GM12873 (cell line): ENCODE measurements around the gene HAUS1.
A peak's percentile ranks its signal among the peaks of the same experiment; 100 is the strongest.

Experiments
- TF ChIP-seq, protein P1 (sequence below): IDR thresholded peaks from 2 replicates; pipeline ENCODE4 v1.5.1; 2012; ENCODE audit warnings: low read depth, mild to moderate bottlenecking, moderate library complexity, low read length, control low read depth; ENCODE audit not compliant: insufficient read depth; ENCODE audit errors: missing control alignments

Gene HAUS1

DNA sequence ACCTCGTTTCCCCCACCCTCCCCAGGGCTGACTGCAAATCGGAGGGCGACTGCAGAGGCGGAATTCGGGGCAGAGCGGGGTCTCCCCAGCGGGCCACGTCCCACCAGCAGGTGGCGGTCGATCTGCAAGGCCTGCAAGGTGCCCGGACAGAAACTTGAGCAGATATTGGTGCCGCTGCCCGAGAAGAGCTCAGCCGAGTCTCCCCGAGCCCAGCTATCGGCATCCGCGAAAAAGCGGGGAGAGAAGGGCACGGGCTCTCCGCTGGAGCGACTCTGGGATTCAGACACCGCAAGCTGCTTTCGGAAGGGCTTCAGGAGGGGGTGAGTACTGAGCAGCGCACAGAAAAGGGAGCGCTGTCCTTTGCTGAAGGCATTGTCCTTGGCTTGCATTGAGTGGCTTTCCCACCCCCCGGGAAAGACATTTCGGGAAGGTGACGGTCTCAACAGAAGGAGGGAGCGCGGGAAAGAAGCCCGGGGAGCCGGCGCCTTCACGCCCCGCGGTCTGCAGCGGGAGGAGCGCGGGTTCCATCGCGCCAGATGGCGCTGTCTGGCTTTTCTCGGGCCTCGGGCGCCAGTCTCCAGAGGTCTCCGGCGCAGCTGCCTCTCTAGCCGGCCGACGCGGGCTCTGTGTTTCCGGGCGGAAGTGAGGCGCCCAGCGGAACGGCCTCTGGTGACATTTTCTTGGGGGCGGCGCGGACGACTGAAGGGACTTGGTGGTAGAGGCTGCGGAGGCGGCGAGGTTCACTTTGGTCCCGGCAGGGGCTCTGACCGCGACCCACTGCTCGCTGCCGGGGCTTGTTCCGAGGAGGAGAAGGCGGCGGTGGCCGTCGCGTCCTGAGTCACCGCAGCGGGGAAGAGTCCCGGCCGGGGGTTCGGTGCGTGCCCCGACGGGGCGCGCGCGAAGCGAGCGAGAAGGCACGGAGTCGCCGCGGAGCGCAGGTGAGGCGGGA, 69.5 kb downstream of the HAUS1 start:
- TF ChIP-seq, protein P1, sequence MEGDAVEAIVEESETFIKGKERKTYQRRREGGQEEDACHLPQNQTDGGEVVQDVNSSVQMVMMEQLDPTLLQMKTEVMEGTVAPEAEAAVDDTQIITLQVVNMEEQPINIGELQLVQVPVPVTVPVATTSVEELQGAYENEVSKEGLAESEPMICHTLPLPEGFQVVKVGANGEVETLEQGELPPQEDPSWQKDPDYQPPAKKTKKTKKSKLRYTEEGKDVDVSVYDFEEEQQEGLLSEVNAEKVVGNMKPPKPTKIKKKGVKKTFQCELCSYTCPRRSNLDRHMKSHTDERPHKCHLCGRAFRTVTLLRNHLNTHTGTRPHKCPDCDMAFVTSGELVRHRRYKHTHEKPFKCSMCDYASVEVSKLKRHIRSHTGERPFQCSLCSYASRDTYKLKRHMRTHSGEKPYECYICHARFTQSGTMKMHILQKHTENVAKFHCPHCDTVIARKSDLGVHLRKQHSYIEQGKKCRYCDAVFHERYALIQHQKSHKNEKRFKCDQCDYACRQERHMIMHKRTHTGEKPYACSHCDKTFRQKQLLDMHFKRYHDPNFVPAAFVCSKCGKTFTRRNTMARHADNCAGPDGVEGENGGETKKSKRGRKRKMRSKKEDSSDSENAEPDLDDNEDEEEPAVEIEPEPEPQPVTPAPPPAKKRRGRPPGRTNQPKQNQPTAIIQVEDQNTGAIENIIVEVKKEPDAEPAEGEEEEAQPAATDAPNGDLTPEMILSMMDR: peak; percentile 96

DNA sequence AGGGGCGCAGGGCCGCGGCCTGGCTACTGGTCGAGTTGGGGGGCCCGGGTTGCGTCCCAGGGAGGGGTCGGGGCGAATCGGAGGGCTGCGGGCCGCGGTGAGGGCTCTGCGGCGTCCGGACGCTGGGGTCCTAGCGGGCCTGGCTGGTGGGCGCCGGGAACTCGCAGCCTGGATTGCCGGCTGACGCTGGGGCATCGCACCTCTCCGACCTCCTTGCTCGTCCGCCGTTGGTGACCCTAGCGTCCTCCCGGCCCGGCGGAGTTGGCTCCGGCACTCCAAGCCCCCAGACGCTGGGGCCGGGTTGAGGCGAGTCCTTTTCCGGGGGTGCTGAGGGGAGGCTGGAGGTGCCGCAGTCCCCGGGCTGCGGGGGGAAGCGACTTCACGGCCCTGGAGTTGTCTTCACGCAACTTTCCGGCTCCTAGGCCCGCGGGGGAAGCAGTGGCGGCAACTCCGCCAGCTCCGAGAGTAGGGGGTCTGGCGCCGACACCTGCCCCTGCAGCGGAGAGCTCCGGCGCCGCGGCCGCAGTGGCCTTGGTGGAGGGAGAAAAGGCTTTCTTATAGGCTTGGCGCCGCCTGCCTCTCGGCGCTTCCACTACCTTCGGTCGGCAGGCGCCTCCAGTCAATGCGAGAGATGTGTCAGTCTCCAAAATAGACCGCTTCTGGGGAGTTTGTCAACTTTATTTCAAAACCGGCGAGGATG, 70.3 kb downstream of the HAUS1 start:
- TF ChIP-seq, protein P1: peak; percentile 19

- TF ChIP-seq, protein P1: no peak
Observed at GRCh38 chr18:46176001-46176400, 71.8 kb downstream of the HAUS1 start.
